Measurements from ENCODE around the gene METTL16.

METTL16 gene

DNA sequence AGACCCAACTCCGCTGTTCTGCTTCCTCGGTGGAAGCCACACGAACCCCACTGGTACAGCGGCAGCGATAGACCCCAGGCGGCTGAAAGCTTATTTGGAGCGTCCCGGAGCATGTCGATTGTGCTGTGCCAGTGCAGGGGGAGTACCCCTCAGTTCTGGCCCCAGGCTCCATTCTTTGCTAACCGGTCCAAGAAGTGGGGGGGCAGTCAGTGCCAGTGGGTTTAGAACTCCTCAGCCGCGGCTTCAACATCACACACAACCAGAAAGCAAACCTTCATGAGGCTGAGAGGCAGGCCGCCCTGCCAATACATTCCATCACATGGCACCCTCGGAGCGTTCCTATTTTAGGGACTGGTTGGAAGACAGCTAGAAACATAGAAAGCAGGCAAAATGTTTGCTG, 109.1 kb downstream of the METTL16 start:
- H3K4me1 Mint-ChIP-seq (ENCODE audit: low read depth) = peaks cover 32% of the 10 kb centered on the region
- no peaks in the 10 kb centered on the region for H3K9me3 Mint-ChIP-seq (ENCODE audit: low read depth)
- no peaks in the 10 kb centered on the region for H3K36me3 Mint-ChIP-seq
- H3K27me3 Mint-ChIP-seq = no peaks in the 10 kb centered on the region
- peak overlapping the region; percentile 73 for H3K27ac Mint-ChIP-seq
- H3K4me3 Mint-ChIP-seq = peak overlapping the region; percentile 81

DNA sequence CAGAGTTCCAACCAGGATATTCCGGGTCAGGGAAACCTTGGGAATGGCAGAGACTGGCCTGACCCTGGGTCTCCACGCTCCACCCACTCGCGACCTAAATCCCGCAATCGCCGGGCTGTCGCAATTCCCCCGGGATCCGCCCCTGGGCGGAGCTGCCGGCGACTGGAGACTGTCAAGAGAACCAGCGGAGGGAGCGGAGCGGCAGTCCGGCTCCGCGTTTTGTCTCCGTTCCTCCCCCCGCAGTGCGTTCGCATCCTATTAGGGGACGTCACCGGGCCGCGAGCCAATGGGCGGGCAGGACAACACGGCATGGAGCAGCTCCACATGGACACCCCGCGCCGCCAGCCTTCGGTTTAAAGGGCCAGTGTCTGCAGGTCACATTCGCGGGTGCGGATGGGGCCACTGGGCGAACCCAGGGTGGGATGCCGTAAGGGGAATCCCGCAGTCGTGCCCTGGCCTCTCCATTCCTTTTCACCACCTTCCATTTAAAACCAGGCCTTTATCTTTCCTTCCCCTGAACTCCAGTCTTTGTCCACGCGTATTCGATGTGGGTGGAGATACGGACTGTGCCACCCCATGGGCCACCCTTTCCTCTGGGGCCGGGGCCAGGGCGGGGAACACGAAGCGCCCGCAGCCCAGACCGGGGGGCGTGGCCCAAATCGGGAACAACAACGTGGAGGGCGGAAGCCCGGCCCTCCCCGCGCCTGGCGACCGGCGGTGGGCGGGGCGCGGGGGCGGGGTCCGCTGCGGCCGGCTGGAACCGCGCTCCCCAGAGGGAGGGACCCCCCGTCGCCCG, 110.1 kb downstream of the METTL16 start:
- Mint-ChIP-seq H3K27me3 (no peaks in the 10 kb centered on the region), H3K27ac (peak overlapping the region; percentile 97), H3K36me3 (no peaks in the 10 kb centered on the region), H3K4me1 (ENCODE audit: low read depth) (peaks cover 38% of the 10 kb centered on the region), H3K4me3 (peak overlapping the region; percentile 92), H3K9me3 (ENCODE audit: low read depth) (no peaks in the 10 kb centered on the region)

DNA sequence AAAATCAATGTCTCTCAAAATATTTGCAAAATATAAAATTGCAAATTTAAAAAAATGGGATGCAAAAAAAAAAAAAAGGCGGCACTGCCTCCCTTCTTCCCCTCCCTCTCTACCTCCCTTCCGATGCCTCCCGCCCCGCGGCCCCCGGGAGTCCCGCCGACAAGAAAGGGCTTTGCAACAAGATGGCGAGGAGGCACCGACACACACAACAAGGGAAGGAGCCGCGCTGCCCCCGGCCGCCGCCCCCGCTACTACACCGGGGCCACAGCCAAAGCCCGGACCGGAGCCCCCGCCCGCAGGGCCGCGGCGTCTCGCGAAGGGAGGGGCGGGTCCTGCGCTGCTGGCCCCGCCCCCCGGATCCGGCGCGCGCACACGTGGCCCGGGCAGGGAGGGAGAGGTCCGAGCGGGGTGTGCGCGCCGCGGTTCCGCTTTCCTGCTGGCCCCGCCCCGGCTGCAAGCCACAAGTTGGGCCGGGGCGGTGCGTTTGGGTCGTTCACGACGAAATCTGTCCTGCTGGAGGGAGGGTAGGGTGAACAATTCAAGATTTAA, 110.7 kb downstream of the METTL16 start, which contains the start of gene MNT:
MNT (minus strand) TSS at position 184 of the 549 bp plus-strand sequence. CDS start 348 bp downstream, outside the sequence.
- Mint-ChIP-seq H3K27ac (peak within 1 kb of the TSS; percentile 99), H3K4me1 (ENCODE audit: low read depth) (peaks cover 43% of the 10 kb centered on the region), H3K36me3 (no peaks in the 10 kb centered on the region)

DNA sequence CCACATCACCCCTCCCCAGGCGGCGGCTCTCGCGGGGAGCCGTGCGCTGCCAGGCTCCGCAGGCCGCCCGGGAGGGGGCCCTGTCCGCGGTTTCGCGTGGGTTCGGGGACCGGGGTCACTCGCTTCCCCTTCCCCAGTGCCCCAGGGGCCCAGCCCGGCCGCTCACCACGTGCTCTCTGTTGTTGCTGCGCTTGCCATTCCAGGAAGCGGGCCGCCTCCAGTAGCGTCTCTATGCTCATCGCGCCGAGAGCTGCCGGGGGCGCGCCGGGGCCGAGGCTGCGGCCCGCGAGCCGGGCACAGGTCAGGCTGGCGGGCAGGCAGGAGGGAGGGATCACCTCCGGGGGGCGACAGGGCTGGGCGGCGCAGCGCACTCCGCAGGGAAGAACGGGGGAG, 111.2 kb downstream of the METTL16 start:
- Mint-ChIP-seq H3K9me3 (ENCODE audit: low read depth) (no peaks in the 10 kb centered on the region), H3K4me3 (peak overlapping the region; percentile 95), H3K36me3 (no peaks in the 10 kb centered on the region), H3K4me1 (ENCODE audit: low read depth) (peaks cover 45% of the 10 kb centered on the region), H3K27ac (peak overlapping the region; percentile 99), H3K27me3 (no peaks in the 10 kb centered on the region)

More for the DNA sequence above, 110.7 kb downstream of the METTL16 start, which contains the start of gene MNT:
- Mint-ChIP-seq H3K9me3 (ENCODE audit: low read depth) (no peaks in the 10 kb centered on the region), H3K4me3 (peak within 1 kb of the TSS; percentile 95), H3K27me3 (no peaks in the 10 kb centered on the region)

DNA sequence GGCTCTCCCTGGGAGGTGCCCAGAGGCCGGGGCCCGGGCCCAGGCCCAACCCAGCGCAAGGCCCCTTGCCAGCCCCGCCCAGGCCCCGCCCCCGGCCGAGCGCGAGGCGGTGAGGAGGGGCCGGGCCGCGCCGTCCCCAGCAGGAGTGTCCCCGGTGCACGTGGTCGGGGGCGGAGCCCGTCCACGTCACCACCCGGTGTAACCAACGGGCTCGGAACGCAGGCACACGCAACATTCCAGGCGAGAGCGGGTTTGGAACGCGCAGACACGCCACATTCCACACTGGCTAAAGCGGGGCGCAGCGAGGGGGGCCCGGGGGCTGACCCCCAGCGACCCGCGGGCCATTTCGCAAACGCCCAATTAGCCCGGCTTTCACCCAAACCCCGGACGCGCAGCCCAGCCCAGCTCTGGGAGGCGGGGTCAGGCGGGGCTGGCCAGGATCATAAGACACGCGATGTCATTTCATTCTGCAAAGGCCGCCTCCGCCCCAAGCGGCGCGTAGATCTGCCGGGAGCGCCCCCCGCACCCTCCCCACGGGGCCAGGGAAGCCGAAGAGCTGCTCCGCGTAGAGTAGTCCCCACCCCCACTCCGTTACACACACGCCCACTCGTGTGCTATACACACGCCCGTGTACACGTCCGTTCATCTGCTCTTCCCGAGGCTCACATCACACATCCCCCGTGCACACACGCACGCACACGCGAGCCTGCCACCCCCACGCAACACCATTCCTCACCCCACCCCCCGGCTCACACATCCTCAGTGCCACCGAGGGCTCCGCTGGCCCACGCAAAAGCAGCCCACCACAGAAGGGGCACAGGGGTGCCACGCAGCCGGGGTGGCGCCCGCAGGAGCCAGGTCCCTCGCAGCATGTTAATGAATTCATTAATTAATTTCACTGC, 111.9 kb downstream of the METTL16 start:
- Mint-ChIP-seq H3K4me3 (peak overlapping the region; percentile 95), H3K36me3 (no peaks in the 10 kb centered on the region), H3K9me3 (ENCODE audit: low read depth) (no peaks in the 10 kb centered on the region), H3K27me3 (no peaks in the 10 kb centered on the region), H3K27ac (peak overlapping the region; percentile 99), H3K4me1 (ENCODE audit: low read depth) (peaks cover 41% of the 10 kb centered on the region)

DNA sequence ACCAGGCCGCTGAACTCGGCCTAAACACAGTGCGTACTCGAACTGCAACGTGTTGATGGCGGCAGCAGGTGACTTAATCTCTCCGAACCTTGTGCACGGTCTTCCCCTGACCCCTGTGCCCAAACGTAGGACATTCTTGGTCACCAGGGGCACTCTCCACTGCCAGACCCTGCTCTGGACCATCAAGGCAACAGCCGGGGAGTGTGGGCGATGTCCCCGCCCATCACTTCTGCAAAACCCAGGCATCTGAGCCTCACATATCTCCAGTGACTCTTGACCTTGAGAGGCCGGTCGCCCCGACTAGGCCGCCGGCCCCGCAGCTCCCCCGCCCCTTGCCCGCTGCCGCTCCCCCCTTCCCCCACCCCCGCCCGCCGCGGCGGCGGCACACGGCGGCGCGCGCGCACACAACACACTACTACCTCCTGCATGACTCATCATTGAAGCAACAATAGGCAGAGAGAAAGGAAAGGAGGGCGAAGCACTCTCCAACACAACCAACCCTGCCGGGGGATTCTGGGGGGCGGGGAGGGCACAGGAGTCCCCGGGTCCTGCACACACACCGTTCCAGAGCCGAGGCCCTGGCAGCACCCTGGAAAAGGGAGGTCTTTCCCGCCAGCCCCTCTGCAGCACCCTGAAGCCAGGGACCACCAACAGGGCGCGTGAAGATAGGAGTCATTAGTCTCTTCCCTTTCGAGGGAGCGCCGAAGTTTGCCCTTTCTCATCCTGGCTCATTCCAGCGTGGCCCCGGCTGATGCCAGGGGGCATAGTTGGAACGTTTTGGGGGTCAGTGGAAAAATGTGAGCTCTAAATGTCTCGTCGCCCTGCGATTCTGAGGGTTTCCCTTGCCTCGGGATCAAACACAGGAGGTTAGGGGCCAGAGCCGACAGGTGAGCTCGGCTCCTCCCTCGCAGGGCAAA, 112.8 kb downstream of the METTL16 start:
- H3K4me1 Mint-ChIP-seq (ENCODE audit: low read depth) = peaks cover 46% of the 10 kb centered on the region
- H3K27me3 Mint-ChIP-seq = no peaks in the 10 kb centered on the region
- H3K36me3 Mint-ChIP-seq = no peaks in the 10 kb centered on the region
- no peaks in the 10 kb centered on the region for H3K9me3 Mint-ChIP-seq (ENCODE audit: low read depth)
- H3K27ac Mint-ChIP-seq = peak overlapping the region; percentile 94
- H3K4me3 Mint-ChIP-seq = peak overlapping the region; percentile 95

DNA sequence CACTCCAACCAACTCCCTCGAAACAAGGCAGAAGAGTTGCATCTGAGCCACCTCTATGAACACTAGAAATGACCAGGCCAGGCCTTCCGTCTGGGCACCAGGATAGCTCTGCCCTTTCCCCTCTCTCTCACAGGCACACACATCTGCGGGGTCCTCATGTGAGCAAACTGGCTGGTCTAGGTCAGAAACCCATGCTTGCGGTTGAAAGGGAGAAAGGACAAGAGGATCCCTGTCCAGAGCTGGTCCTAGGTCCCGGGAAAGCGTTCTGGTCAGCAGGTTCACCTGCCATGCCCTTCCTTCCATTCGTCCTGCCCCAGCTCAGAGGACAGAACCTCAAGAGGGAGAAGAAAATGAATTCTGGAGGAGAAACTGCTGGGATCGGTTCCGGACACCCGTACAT, 113.5 kb downstream of the METTL16 start:
- H3K9me3 Mint-ChIP-seq (ENCODE audit: low read depth) = no peaks in the 10 kb centered on the region
- peak overlapping the region; percentile 73 for H3K4me3 Mint-ChIP-seq
- H3K27me3 Mint-ChIP-seq = no peaks in the 10 kb centered on the region
- no peaks in the 10 kb centered on the region for H3K36me3 Mint-ChIP-seq
- peak overlapping the region; percentile 64 for H3K27ac Mint-ChIP-seq
- peaks cover 46% of the 10 kb centered on the region for H3K4me1 Mint-ChIP-seq (ENCODE audit: low read depth)

DNA sequence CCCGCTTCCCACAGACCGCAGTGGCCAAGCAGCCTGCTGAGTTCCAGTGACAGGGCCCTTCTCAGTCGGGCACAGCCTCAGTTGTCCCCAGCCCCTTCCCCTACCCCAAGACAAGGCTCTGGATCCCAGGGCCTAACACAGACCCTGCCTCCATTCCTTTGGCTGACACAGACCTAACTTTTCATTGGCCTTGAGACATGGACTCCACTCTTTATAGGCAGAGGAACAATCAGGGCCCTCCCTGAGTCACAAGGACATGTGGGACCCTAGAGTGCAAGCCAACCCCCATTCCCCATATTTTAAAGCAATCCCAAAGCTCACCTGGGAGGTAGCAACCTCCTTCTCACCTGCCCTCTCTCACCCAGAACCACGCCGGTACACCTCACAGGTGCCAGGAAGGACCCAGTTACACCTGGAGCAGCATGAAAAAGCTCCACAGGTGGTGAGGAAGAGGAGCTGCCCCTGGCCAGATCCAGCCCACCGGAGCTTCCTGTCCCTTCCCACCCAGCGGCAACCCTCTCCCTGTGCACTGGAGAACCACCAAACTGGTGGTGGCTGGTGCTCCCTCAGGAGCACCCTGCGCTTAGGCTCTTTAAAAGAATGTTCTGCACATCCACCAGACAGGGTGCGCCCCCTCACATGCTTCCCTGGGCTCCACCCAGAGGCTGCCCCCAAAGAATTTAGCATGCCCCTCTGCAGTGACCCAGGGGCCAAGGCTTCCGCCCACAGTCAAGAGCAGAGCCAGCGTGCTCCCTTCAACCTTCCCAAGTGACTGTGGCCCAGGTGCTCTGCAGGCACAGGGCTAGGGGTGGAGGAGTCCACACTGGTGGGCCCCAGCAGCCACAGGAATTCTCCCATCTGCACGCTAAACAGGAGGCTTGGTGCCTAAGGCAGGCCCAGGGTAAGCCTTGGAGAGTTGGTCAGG, 114.2 kb downstream of the METTL16 start:
- Mint-ChIP-seq H3K27ac (peak overlapping the region; percentile 64), H3K9me3 (ENCODE audit: low read depth) (no peaks in the 10 kb centered on the region), H3K4me3 (peak overlapping the region; percentile 73), H3K36me3 (no peaks in the 10 kb centered on the region), H3K27me3 (no peaks in the 10 kb centered on the region), H3K4me1 (ENCODE audit: low read depth) (peaks cover 42% of the 10 kb centered on the region)

DNA sequence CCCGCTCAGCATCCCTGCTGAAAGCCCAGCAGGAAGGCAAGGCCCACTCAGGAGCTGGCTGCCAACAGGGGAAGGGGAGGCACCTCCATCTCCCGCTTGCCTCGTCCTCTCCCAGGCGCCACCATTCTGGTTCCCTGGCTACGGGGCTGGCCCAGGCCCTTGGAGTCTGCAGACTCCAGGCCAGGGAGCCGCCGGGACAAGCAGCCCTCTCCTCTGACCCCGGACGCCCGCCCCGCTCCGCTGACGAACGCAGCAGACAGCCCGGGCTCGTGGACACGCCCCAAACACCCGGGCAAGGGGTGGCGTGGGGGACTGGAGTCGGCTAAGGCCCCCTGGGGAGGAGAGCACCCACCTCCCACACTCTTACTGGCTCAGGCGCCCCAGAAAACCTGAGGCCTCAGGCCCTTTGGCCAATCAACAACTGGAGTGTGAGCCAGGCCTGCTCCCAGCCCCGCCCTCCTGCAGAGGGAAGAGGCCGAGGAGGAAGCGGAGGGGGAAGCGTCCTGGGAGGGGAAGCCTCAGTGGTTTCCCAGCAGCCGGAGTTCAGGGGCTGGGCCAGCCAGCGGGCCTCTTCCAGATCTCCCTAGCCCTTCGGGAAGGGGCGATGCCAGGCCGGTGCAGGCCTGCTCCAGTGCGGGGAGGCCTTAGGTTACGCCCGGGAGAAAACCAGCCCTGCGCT, 115.0 kb downstream of the METTL16 start:
- H3K4me1 Mint-ChIP-seq (ENCODE audit: low read depth) = peaks cover 43% of the 10 kb centered on the region
- H3K36me3 Mint-ChIP-seq = no peaks in the 10 kb centered on the region
- H3K9me3 Mint-ChIP-seq (ENCODE audit: low read depth) = no peaks in the 10 kb centered on the region
- H3K4me3 Mint-ChIP-seq = peak overlapping the region; percentile 73
- H3K27me3 Mint-ChIP-seq = no peaks in the 10 kb centered on the region
- H3K27ac Mint-ChIP-seq = peak overlapping the region; percentile 42

DNA sequence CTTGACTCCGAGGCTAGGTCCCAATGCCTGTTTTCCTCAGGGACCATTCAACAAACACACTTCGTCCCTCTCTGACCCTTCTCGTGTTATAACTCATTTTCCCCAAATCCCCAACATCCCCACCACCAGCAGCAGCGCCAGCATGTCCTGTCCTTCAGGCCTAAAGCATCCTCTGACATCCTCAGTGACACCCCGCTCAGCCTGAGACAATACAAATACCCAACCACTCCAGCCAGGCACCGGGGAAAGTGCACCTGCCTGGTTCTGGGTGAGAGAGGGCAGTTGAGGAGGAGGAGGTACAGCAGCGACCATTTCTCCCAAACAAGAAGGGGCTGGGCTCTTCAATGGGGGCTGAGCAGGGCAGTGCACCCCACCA, 115.5 kb downstream of the METTL16 start:
- Mint-ChIP-seq H3K4me3 (peak overlapping the region; percentile 72), H3K36me3 (no peaks in the 10 kb centered on the region), H3K27ac (peak overlapping the region; percentile 83), H3K27me3 (no peaks in the 10 kb centered on the region), H3K4me1 (ENCODE audit: low read depth) (peaks cover 47% of the 10 kb centered on the region), H3K9me3 (ENCODE audit: low read depth) (no peaks in the 10 kb centered on the region)

DNA sequence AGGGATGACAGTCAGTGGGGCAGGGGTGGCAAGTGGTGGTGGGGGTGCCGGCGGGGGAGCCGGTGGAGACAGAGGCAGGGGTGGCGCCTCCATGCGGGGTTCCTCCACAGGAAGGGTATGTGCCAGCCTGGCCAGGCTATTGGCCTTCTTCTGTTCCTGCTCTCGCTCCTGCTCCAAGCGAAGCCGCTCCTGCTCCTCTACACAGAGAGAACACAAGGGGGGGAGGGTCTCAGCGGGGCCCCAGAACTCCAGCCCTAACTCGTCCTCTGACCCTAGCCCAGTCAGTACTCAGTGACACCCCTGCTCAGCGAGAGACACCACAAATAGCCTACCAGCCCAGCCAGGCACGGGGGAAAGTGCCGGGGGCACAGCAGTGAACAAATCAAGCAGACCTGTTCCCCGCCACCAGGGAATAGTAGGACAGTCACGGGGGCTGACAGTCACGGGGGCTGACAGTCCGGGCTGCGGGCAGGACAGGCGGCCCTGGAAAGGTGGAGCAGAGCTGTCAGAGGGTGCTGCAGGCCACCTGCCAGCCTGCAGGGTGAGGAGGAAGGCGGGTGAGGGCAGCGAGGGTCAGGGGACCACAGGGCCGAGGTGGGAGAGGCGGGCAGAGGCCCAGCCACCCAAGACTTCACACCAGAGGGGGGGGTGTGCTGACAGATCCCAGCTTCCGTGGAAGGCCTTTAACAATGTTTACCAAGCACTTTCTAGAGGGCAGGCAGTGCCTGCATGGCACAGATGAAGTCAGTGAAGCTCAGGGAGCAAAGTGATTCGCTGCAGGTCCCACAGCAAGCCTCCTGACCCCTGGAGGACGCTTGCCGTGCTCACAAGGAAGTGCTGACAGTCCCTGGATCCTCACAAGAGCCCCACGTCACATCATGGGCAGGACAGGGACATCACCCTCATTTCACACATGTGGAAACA, 116.2 kb downstream of the METTL16 start:
- H3K4me3 Mint-ChIP-seq = peak overlapping the region; percentile 72
- H3K4me1 Mint-ChIP-seq (ENCODE audit: low read depth) = peaks cover 51% of the 10 kb centered on the region
- H3K27ac Mint-ChIP-seq = no peak overlapping the region
- H3K36me3 Mint-ChIP-seq = no peaks in the 10 kb centered on the region
- H3K27me3 Mint-ChIP-seq = no peaks in the 10 kb centered on the region
- no peaks in the 10 kb centered on the region for H3K9me3 Mint-ChIP-seq (ENCODE audit: low read depth)

DNA sequence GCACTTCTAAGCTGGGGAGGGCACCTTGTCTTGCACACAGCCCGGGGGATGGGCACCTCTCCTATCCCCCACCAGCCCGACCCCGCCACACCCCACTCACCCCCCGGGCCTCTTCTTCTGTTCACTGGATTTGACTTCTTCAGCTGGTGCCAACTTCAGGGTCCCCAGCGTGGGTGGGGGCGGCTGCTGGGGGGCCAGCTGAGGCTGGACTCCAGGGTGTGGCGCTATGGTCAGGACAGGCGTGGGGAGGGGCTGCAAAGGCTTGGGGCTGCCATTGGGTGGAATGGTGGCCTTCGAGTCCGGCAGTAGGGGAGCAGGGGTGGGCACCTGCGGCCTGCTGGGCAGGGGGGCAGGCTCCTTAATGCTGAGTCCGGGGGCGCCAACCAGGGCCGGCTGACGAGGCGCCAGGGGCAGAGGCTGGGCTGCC, 116.9 kb downstream of the METTL16 start:
- H3K27ac Mint-ChIP-seq = no peak overlapping the region
- peaks cover 58% of the 10 kb centered on the region for H3K4me1 Mint-ChIP-seq (ENCODE audit: low read depth)
- H3K4me3 Mint-ChIP-seq = peak overlapping the region; percentile 17
- no peaks in the 10 kb centered on the region for H3K36me3 Mint-ChIP-seq
- no peaks in the 10 kb centered on the region for H3K27me3 Mint-ChIP-seq
- H3K9me3 Mint-ChIP-seq (ENCODE audit: low read depth) = no peaks in the 10 kb centered on the region

All from activated naive CD8-positive, alpha-beta T cell (primary cell).